GM20431 (cell line): ENCODE measurements around the gene LRRC37A2.
"Not testable (repeated sequence)": the region's sequence is repeated elsewhere in the genome, so short reads cannot be mapped to it uniquely, and the experiment has no call there.

Source experiments
- in situ Hi-C: fragments of 300-500 bp; cut with MseI, MboI; formaldehyde crosslinking; loops from one replicate; pipeline ENCODE4 v1.15.0; 2020; ENCODE audit warnings: low sequenced_read_pairs; ENCODE audit not compliant: unreplicated experiment

The LRRC37A2 gene

GRCh38 chr17:46512168-46512567 is at the start of gene LRRC37A2:
Gene LRRC37A2 (plus strand): TSS chr17:46512468. CDS start chr17:46512713, 245 bp downstream.
- in situ Hi-C loops = not testable (repeated sequence)

GRCh38 chr17:46467618-46468017 is 44.6 kb upstream of the LRRC37A2 start:
- in situ Hi-C loops = not testable (repeated sequence)

GRCh38 chr17:46474489-46474888 is 37.8 kb upstream of the LRRC37A2 start:
- in situ Hi-C loops = not testable (repeated sequence)

- in situ Hi-C loops = not testable (repeated sequence)
Observed at GRCh38 chr17:46475583-46475982, 36.7 kb upstream of the LRRC37A2 start.

- in situ Hi-C loops = not testable (repeated sequence)
Observed at GRCh38 chr17:46478823-46479222, 33.4 kb upstream of the LRRC37A2 start.

GRCh38 chr17:46481310-46481709 is 31.0 kb upstream of the LRRC37A2 start:
- in situ Hi-C loops = not testable (repeated sequence)

GRCh38 chr17:46492021-46492420 is 20.2 kb upstream of the LRRC37A2 start:
- in situ Hi-C loops = not testable (repeated sequence)

GRCh38 chr17:46499437-46500139 is 12.7 kb upstream of the LRRC37A2 start:
- in situ Hi-C loops = not testable (repeated sequence)

- in situ Hi-C loops = not testable (repeated sequence)
Observed at GRCh38 chr17:46505896-46506295, 6.4 kb upstream of the LRRC37A2 start.

GRCh38 chr17:46534716-46535115 is 22.4 kb downstream of the LRRC37A2 start:
- in situ Hi-C loops = not testable (repeated sequence)

- in situ Hi-C loops = not testable (repeated sequence)
Observed at GRCh38 chr17:46548607-46549006, 36.3 kb downstream of the LRRC37A2 start.

GRCh38 chr17:46559155-46559554 is 46.9 kb downstream of the LRRC37A2 start:
- in situ Hi-C loops = not testable (repeated sequence)

- in situ Hi-C loops = not testable (repeated sequence)
Observed at GRCh38 chr17:46560048-46560447, 47.8 kb downstream of the LRRC37A2 start.

GRCh38 chr17:46566284-46566683 is 54.0 kb downstream of the LRRC37A2 start:
- in situ Hi-C loops = not testable (repeated sequence)

GRCh38 chr17:46566980-46567379 is 54.7 kb downstream of the LRRC37A2 start:
- in situ Hi-C loops = not testable (repeated sequence)

- in situ Hi-C loops = not testable (repeated sequence)
Observed at GRCh38 chr17:46571796-46572195, 59.5 kb downstream of the LRRC37A2 start.

GRCh38 chr17:46579083-46580075 is 67.1 kb downstream of the LRRC37A2 start, which contains the start of gene ARL17A:
Gene ARL17A (minus strand): TSS chr17:46579691. CDS start chr17:46576322, 3,369 bp downstream.
- in situ Hi-C loops = not testable (repeated sequence)

GRCh38 chr17:46580082-46580481 is 67.8 kb downstream of the LRRC37A2 start:
- in situ Hi-C loops = not testable (repeated sequence)

- in situ Hi-C loops = not testable (repeated sequence)
Observed at GRCh38 chr17:46585444-46585843, 73.2 kb downstream of the LRRC37A2 start.
